ENCODE measurements around the gene SMAGP.

DNA sequence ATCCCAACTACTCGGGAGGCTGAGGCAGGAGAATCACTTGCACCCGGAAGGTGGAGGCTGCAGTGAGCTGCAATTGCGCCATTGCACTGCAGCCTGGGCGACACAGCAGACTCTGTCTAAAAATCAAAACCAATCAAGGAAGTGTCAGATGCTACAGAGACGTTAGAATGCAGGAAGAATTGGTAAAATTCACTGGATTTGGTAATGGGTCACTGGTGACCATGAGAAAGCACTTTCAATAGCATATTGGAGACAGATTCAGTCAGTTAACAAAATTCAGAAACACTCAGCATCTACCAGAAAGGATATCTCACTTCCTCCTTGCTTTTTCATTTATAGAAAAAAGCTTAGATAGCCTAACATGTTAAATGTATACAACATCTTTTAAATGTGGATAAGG, 36.3 kb upstream of the SMAGP start:
- TF ChIP-seq, protein P1, sequence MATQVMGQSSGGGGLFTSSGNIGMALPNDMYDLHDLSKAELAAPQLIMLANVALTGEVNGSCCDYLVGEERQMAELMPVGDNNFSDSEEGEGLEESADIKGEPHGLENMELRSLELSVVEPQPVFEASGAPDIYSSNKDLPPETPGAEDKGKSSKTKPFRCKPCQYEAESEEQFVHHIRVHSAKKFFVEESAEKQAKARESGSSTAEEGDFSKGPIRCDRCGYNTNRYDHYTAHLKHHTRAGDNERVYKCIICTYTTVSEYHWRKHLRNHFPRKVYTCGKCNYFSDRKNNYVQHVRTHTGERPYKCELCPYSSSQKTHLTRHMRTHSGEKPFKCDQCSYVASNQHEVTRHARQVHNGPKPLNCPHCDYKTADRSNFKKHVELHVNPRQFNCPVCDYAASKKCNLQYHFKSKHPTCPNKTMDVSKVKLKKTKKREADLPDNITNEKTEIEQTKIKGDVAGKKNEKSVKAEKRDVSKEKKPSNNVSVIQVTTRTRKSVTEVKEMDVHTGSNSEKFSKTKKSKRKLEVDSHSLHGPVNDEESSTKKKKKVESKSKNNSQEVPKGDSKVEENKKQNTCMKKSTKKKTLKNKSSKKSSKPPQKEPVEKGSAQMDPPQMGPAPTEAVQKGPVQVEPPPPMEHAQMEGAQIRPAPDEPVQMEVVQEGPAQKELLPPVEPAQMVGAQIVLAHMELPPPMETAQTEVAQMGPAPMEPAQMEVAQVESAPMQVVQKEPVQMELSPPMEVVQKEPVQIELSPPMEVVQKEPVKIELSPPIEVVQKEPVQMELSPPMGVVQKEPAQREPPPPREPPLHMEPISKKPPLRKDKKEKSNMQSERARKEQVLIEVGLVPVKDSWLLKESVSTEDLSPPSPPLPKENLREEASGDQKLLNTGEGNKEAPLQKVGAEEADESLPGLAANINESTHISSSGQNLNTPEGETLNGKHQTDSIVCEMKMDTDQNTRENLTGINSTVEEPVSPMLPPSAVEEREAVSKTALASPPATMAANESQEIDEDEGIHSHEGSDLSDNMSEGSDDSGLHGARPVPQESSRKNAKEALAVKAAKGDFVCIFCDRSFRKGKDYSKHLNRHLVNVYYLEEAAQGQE (IDR thresholded peaks at IDR 0.05; ENCODE audit: low read depth): no peak
- TF ChIP-seq NFIC (IDR thresholded peaks at IDR 0.05): no peak
- no peak for TF ChIP-seq RAD21 (IDR thresholded peaks at IDR 0.05; ENCODE audit: low read depth)
- no peak for TF ChIP-seq EP300 (IDR thresholded peaks at IDR 0.05; ENCODE audit: borderline replicate concordance)
- no peak for TF ChIP-seq CEBPB (IDR thresholded peaks at IDR 0.05)
- TF ChIP-seq YY1 (IDR thresholded peaks at IDR 0.05; ENCODE audit: low read depth): no peak
- TF ChIP-seq EGR1 (IDR thresholded peaks at IDR 0.05): no peak
- TF ChIP-seq CREB1 (IDR thresholded peaks at IDR 0.05; ENCODE audit: low read depth): no peak
- TF ChIP-seq TEAD4 (IDR thresholded peaks at IDR 0.05): no peak
- TF ChIP-seq, protein P2, sequence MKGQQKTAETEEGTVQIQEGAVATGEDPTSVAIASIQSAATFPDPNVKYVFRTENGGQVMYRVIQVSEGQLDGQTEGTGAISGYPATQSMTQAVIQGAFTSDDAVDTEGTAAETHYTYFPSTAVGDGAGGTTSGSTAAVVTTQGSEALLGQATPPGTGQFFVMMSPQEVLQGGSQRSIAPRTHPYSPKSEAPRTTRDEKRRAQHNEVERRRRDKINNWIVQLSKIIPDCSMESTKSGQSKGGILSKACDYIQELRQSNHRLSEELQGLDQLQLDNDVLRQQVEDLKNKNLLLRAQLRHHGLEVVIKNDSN (IDR thresholded peaks at IDR 0.05): no peak
- TF ChIP-seq FOXM1 (IDR thresholded peaks at IDR 0.05; ENCODE audit: borderline replicate concordance, low read depth): no peak
- TF ChIP-seq TAF1 (IDR thresholded peaks at IDR 0.05; ENCODE audit: low read depth): no peak
